Astrocyte (in vitro differentiated cells and primary cell): ENCODE results near the gene ADCYAP1R1. TPM values are rescaled to one million over a fixed set of nuclear protein-coding genes. Genes with fewer than 3 reads are reported as not detected.

ENCODE experiments used
- DNase-seq: peaks from one replicate; pipeline ENCODE4 v3.0.0-alpha.2; 2010; ENCODE audit warnings: low read depth
- FAIRE-seq: peaks from 2 replicates; lab custom pipeline; 2011; peaks lifted over from hg19 to GRCh38; lab: Jason Lieb, UNC
- H2AFZ ChIP-seq: 2 replicates; pipeline ENCODE4 v1.6.0; 2012; ENCODE audit warnings: low read depth, low read length, inconsistent platforms
- H3K27ac ChIP-seq: 2 replicates; pipeline ENCODE4 v1.5.1; 2011; ENCODE audit warnings: low read depth, low read length, inconsistent platforms
- H3K27me3 ChIP-seq: 2 replicates; pipeline ENCODE4 v1.6.0; 2011; ENCODE audit warnings: low read length, inconsistent platforms; ENCODE audit not compliant: insufficient read depth
- H3K36me3 ChIP-seq: 2 replicates; pipeline ENCODE4 v1.5.1; 2011; ENCODE audit warnings: low read length, inconsistent platforms; ENCODE audit not compliant: insufficient read depth
- H3K4me1 ChIP-seq: 2 replicates; pipeline ENCODE4 v1.5.1; 2011; ENCODE audit warnings: low read length, inconsistent platforms; ENCODE audit not compliant: insufficient read depth
- H3K4me2 ChIP-seq: 2 replicates; pipeline ENCODE4 v1.6.0; 2012; ENCODE audit warnings: low read length, inconsistent platforms
- H3K4me3 ChIP-seq: 2 replicates; pipeline ENCODE4 v1.5.1; 2011; ENCODE audit warnings: low read depth, mild to moderate bottlenecking, low read length, inconsistent platforms; ENCODE audit not compliant: insufficient read depth
- H3K79me2 ChIP-seq: 2 replicates; pipeline ENCODE4 v1.6.0; 2012; ENCODE audit warnings: mild to moderate bottlenecking, low read length, inconsistent platforms; ENCODE audit not compliant: insufficient read depth
- H3K9ac ChIP-seq: 2 replicates; pipeline ENCODE4 v1.6.0; 2012; ENCODE audit warnings: mild to moderate bottlenecking, low read length, inconsistent platforms
- H3K9me3 ChIP-seq: 2 replicates; pipeline ENCODE4 v1.5.1; 2012; ENCODE audit warnings: low read depth, mild to moderate bottlenecking, low read length, inconsistent platforms; ENCODE audit not compliant: insufficient read depth
- H4K20me1 ChIP-seq: 2 replicates; pipeline ENCODE4 v1.6.0; 2012; ENCODE audit warnings: low read length, inconsistent platforms; ENCODE audit not compliant: insufficient read depth
- H3K27ac Mint-ChIP-seq: one replicate; pipeline ENCODE4 v1.8.0; 2021; ENCODE audit warnings: mild to moderate bottlenecking, mixed read lengths; ENCODE audit not compliant: unreplicated experiment
- H3K27me3 Mint-ChIP-seq: one replicate; pipeline ENCODE4 v1.8.0; 2021; ENCODE audit warnings: low read depth, mixed read lengths; ENCODE audit not compliant: unreplicated experiment
- H3K36me3 Mint-ChIP-seq: one replicate; pipeline ENCODE4 v1.8.0; 2021; ENCODE audit warnings: low read depth, mixed read lengths; ENCODE audit not compliant: unreplicated experiment
- H3K4me1 Mint-ChIP-seq: one replicate; pipeline ENCODE4 v1.8.0; 2021; ENCODE audit warnings: low read depth, mixed read lengths; ENCODE audit not compliant: unreplicated experiment
- H3K4me3 Mint-ChIP-seq: one replicate; pipeline ENCODE4 v1.8.0; 2021; ENCODE audit warnings: mild to moderate bottlenecking, moderate library complexity, mixed read lengths; ENCODE audit not compliant: unreplicated experiment
- H3K9me3 Mint-ChIP-seq: one replicate; pipeline ENCODE4 v1.8.0; 2021; ENCODE audit warnings: mild to moderate bottlenecking, mixed read lengths; ENCODE audit not compliant: unreplicated experiment
- CTCF ChIP-seq: IDR thresholded peaks from 2 replicates; pipeline ENCODE4 v1.5.1; 2011; ENCODE audit warnings: low read depth, mild to moderate bottlenecking, inconsistent platforms, low read length, moderate library complexity; ENCODE audit not compliant: insufficient read depth
- EZH2 ChIP-seq: IDR thresholded peaks from 2 replicates; pipeline ENCODE4 v1.6.1; 2012; ENCODE audit warnings: mild to moderate bottlenecking, low read length, inconsistent platforms; ENCODE audit not compliant: insufficient read depth
- total RNA-seq: library from RNA; stranded (reverse); gene quantifications from 2 replicates; pipeline ENCODE4 v1.2.1, GENCODE V29; 2021

The ADCYAP1R1 gene
- total RNA-seq, 1 donor from 2014 or later, result 0.05 TPM

DNA sequence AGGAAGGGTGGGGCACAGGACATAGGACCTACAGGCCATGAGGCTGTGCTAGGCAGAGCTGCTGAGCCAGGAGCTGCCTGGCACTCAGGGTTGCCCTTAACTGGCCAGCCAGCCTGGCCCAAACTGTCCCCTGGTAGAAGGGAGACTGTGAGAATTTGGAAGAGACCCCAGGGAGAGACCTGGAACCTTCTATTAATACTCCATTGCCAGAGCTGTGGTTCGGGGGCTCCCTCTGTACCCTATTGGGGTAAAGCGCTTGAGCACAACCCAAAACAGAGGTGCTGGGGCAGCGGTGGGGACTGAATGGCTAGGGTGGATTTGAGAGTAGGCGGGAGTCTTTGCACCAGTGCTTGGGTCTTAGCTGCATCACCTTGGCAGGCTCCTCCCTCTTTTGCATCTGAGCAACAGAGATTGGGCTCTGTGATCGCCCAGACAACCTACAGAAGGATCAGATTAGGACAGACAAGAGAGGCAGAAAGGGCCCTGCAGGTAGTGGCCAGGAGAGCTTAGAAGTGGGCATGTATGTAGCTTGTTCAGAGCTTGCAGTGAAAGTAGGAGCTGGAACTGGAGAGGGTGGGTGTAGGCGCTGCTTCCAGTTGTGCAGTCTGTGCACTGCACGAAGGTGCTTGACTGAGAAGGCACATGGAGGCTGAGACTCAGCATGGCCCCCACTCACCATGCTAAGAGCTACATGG lies 53.3 kb downstream of the ADCYAP1R1 start:
- no peaks in the 10 kb centered on the region for H3K36me3 Mint-ChIP-seq
- TF ChIP-seq CTCF, result no peak
- TF ChIP-seq EZH2, result no peak
- no peak overlapping the region for H3K4me3 Mint-ChIP-seq
- H3K9ac ChIP-seq, result no peak overlapping the region
- no peaks in the 10 kb centered on the region for H3K36me3 ChIP-seq
- no peaks in the 10 kb centered on the region for H3K79me2 ChIP-seq
- peaks cover 2% of the 10 kb centered on the region for H3K27me3 ChIP-seq
- no peak overlapping the region for H2AFZ ChIP-seq
- no peak overlapping the region for H3K4me3 ChIP-seq
- DNase-seq, result no peak
- no peaks in the 10 kb centered on the region for H3K9me3 ChIP-seq
- no peak for FAIRE-seq
- no peak overlapping the region for H3K27ac Mint-ChIP-seq
- no peaks in the 10 kb centered on the region for H3K4me1 ChIP-seq
- H3K4me2 ChIP-seq, result no peak overlapping the region
- peaks cover 33% of the 10 kb centered on the region for H3K27me3 Mint-ChIP-seq
- H4K20me1 ChIP-seq, result no peaks in the 10 kb centered on the region
- H3K9me3 Mint-ChIP-seq, result no peaks in the 10 kb centered on the region
- H3K4me1 Mint-ChIP-seq, result peaks cover 2% of the 10 kb centered on the region
- H3K27ac ChIP-seq, result no peak overlapping the region

- Histone ChIP-seq H3K4me3 (no peak overlapping the region), H3K4me1 (no peaks in the 10 kb centered on the region), H3K36me3 (no peaks in the 10 kb centered on the region), H3K27ac (no peak overlapping the region), H2AFZ (no peak overlapping the region), H3K9ac (no peak overlapping the region), H4K20me1 (no peaks in the 10 kb centered on the region), H3K9me3 (no peaks in the 10 kb centered on the region), H3K4me2 (no peak overlapping the region), H3K79me2 (no peaks in the 10 kb centered on the region), H3K27me3 (peaks cover 6% of the 10 kb centered on the region)
- TF ChIP-seq CTCF (no peak), EZH2 (no peak)
- DNase-seq, result no peak
- FAIRE-seq, result no peak
- H3K9me3 Mint-ChIP-seq, result no peaks in the 10 kb centered on the region
- H3K36me3 Mint-ChIP-seq, result no peaks in the 10 kb centered on the region
- H3K4me3 Mint-ChIP-seq, result no peak overlapping the region
- H3K27me3 Mint-ChIP-seq, result peaks cover 44% of the 10 kb centered on the region
- H3K4me1 Mint-ChIP-seq, result no peaks in the 10 kb centered on the region
- H3K27ac Mint-ChIP-seq, result no peak overlapping the region
Observed at GRCh38 chr7:31106303-31107105, 54.4 kb downstream of the ADCYAP1R1 start.
